ENCODE measurements around the gene DNAJC3. TPM values are rescaled to one million over a fixed set of nuclear protein-coding genes. Genes with fewer than 3 reads are reported as not detected.

The DNAJC3 gene
- total and polyA plus RNA-seq, 2 of the 13 experiments (the other 11 are each of a cell fraction or from before 2014, with no cell fraction given): 10.4 to 48.2 TPM

DNA sequence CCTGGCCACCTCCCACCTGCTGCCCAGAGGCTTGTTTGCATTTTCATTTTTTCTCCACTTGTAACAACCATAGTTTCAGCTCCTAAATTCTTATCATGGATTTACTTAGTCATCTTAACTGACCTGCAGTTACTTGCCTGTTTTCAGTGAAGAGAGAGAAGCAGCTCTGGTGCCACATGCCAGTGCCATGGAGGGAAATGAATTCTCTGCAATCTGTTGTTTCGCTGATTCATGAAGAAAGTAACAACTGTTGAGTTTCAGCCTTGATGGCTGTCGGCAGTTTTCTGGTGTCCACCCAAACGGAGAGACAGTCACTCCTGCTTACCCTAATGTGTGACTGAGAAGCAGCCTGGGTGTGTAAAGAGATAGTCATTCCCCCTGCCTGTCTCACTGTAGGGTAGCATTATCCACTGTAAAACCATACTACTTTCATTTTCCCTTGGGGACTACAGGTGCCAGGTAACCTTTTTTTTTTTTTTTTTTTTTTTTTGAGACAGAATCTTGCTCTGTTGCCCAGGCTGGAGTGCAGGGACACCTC, 116.1 kb downstream of the DNAJC3 start:
- H2AFZ ChIP-seq (ENCODE audit: low read length): no peak overlapping the region
- no peaks in the 10 kb centered on the region for H3K9me3 ChIP-seq (ENCODE audit: low read length)
- H3K9ac ChIP-seq (ENCODE audit: insufficient read depth, low read depth, low read length): no peak overlapping the region
- H3K4me1 ChIP-seq (ENCODE audit: insufficient read depth, low read length): no peaks in the 10 kb centered on the region
- no peaks in the 10 kb centered on the region for H3K79me2 ChIP-seq (ENCODE audit: insufficient read depth, low read length)
- H3K36me3 ChIP-seq (replicated peaks in 1 of 2; ENCODE audit: control insufficient read depth in 1 of 2, insufficient read depth in 2 of 2, low read length in 2 of 2): peaks cover 10 to 45% of the 10 kb centered on the region in 2 experiments; a peak in 4 of 5 replicates
- no peak overlapping the region for H3K27ac ChIP-seq (ENCODE audit: extremely low read length, insufficient read depth, low read length)
- ChIA-PET POLR2A (no interaction called here), CTCF (ENCODE audit: low intra/inter-chr PET ratio, low total read pairs) (no interaction called here)
- TF ChIP-seq MBNL3 (CRISPR knock-in tag; conservative IDR thresholded peaks at IDR 0.05): no peak
- no peak for TF ChIP-seq KLF16 (CRISPR knock-in tag; IDR thresholded peaks at IDR 0.05)
- no peaks in the 10 kb centered on the region for H3K27me3 ChIP-seq (ENCODE audit: control insufficient read depth in 1 of 2, insufficient read depth in 2 of 2, low read length in 2 of 2)
- ATAC-seq (no peak), FAIRE-seq (no peak), DNase-seq (ENCODE audit: low spot score) (no peak)
- H3K4me3 ChIP-seq (replicated peaks in 1 of 3; ENCODE audit: insufficient read depth in 1 of 3, low read depth in 2 of 3, low read length in 3 of 3): no peak overlapping the region
- intact Hi-C loops (cut with micrococcal nuclease; ENCODE audit: unreplicated experiment): no loop called here
- WGBS (ENCODE audit: low lambda C conversion rate): 100% methylated on average over 1 of the region's 3 CpGs
- in situ Hi-C loops (cut with HindIII; ENCODE audit: extremely low pct_ligation_motif_present, low pct_unique_long_range_greater_than_20kb): no loop called here
- TSS peak; percentile 34 for BruUV-seq (replicated peaks)
- no peak overlapping the region for H3K4me2 ChIP-seq (ENCODE audit: low read depth, low read length)
- H4K20me1 ChIP-seq (ENCODE audit: insufficient read depth, low read length): no peaks in the 10 kb centered on the region

DNA sequence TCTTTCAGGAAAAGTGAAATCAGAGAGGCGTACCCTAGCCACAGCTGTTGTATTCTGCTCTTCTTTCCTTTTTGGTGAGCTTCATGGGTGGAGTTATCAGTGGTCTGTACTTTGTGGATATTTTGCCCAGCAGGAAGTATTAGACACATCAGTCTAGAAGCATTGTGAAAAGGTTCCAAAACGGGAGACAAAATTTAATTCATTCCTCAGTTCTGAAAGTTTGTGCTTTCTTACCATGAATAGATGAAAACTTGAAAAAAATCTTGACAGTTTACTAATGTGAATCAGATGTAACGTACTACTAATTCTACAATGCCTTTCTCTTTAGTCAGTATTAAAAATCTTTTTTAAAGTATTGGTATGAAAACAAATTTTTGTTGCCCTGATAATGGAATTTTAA, 116.8 kb downstream of the DNAJC3 start:
- no peak overlapping the region for H3K4me3 ChIP-seq (replicated peaks in 1 of 3; ENCODE audit: insufficient read depth in 1 of 3, low read depth in 2 of 3, low read length in 3 of 3)
- H4K20me1 ChIP-seq (ENCODE audit: insufficient read depth, low read length): no peaks in the 10 kb centered on the region
- no peaks in the 10 kb centered on the region for H3K4me1 ChIP-seq (ENCODE audit: insufficient read depth, low read length)
- no peak overlapping the region for H2AFZ ChIP-seq (ENCODE audit: low read length)
- H3K27me3 ChIP-seq (ENCODE audit: control insufficient read depth in 1 of 2, insufficient read depth in 2 of 2, low read length in 2 of 2): no peaks in the 10 kb centered on the region
- peaks cover 7 to 38% of the 10 kb centered on the region in 2 experiments; a peak in 4 of 5 replicates for H3K36me3 ChIP-seq (replicated peaks in 1 of 2; ENCODE audit: control insufficient read depth in 1 of 2, insufficient read depth in 2 of 2, low read length in 2 of 2)
- over 99% methylated on average over 3 of the region's 3 CpGs for WGBS (ENCODE audit: low lambda C conversion rate)
- no peak for TF ChIP-seq ZIK1 (CRISPR knock-in tag; IDR thresholded peaks at IDR 0.05; ENCODE audit: borderline replicate concordance, low read depth)
- TF ChIP-seq, protein P1, sequence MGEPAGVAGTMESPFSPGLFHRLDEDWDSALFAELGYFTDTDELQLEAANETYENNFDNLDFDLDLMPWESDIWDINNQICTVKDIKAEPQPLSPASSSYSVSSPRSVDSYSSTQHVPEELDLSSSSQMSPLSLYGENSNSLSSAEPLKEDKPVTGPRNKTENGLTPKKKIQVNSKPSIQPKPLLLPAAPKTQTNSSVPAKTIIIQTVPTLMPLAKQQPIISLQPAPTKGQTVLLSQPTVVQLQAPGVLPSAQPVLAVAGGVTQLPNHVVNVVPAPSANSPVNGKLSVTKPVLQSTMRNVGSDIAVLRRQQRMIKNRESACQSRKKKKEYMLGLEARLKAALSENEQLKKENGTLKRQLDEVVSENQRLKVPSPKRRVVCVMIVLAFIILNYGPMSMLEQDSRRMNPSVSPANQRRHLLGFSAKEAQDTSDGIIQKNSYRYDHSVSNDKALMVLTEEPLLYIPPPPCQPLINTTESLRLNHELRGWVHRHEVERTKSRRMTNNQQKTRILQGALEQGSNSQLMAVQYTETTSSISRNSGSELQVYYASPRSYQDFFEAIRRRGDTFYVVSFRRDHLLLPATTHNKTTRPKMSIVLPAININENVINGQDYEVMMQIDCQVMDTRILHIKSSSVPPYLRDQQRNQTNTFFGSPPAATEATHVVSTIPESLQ (CRISPR knock-in tag; conservative IDR thresholded peaks at IDR 0.05): no peak
- no peak for TF ChIP-seq RAD21 (CRISPR knock-in tag; IDR thresholded peaks at IDR 0.05)
- TF ChIP-seq ZNF883 (CRISPR knock-in tag; IDR thresholded peaks at IDR 0.05; ENCODE audit: not compliant biosample characterization): no peak
- TF ChIP-seq REXO4 (CRISPR knock-in tag; IDR thresholded peaks at IDR 0.05; ENCODE audit: borderline replicate concordance): no peak
- no peak overlapping the region for H3K4me2 ChIP-seq (ENCODE audit: low read depth, low read length)
- no TSS peak for BruUV-seq (replicated peaks)
- intact Hi-C loops (cut with micrococcal nuclease; ENCODE audit: unreplicated experiment) (no loop called here), in situ Hi-C loops (cut with HindIII; ENCODE audit: extremely low pct_ligation_motif_present, low pct_unique_long_range_greater_than_20kb) (no loop called here)
- DNase-seq (ENCODE audit: low spot score): no peak
- H3K9ac ChIP-seq (ENCODE audit: insufficient read depth, low read depth, low read length): no peak overlapping the region
- no peak for FAIRE-seq
- no peak overlapping the region for H3K27ac ChIP-seq (ENCODE audit: extremely low read length, insufficient read depth, low read length)
- POLR2A ChIA-PET: no interaction called here
- ATAC-seq: no peak
- H3K9me3 ChIP-seq (ENCODE audit: low read length): no peaks in the 10 kb centered on the region
- CTCF ChIA-PET (ENCODE audit: low intra/inter-chr PET ratio, low total read pairs): no interaction called here
- no peaks in the 10 kb centered on the region for H3K79me2 ChIP-seq (ENCODE audit: insufficient read depth, low read length)
